Hepatocyte (in vitro differentiated cells): ENCODE results near the gene SCOC. TPM values are rescaled to one million over a fixed set of nuclear protein-coding genes. Genes with fewer than 3 reads are reported as not detected.

Experiments used
- DNase-seq: peaks from one replicate; pipeline ENCODE4 v3.0.0-alpha.2; 2016; ENCODE audit warnings: low spot score
- H2AFZ ChIP-seq: fragments of 200-600 bp; sonication (generic); 2 replicates; pipeline ENCODE4 v1.6.0; 2016; ENCODE audit warnings: antibody characterized with exemption, mild to moderate bottlenecking
- H3K27ac ChIP-seq: fragments of 200-600 bp; sonication (generic); 2 replicates; pipeline ENCODE4 v1.5.1; 2016; ENCODE audit warnings: mild to moderate bottlenecking
- H3K27me3 ChIP-seq: fragments of 200-600 bp; sonication (generic); 2 replicates; pipeline ENCODE4 v1.6.1; 2016
- H3K36me3 ChIP-seq: fragments of 200-600 bp; sonication (generic); replicated peaks from 2 replicates; pipeline ENCODE4 v1.5.1; 2016; ENCODE audit warnings: low read depth; ENCODE audit not compliant: insufficient read depth
- H3K4me1 ChIP-seq: fragments of 200-600 bp; sonication (generic); 2 replicates; pipeline ENCODE4 v1.5.1; 2016; ENCODE audit warnings: mild to moderate bottlenecking, moderate library complexity; ENCODE audit not compliant: insufficient read depth
- H3K4me2 ChIP-seq: fragments of 200-600 bp; sonication (generic); 2 replicates; pipeline ENCODE4 v1.6.0; 2016
- H3K4me3 ChIP-seq: fragments of 200-600 bp; sonication (generic); 2 replicates; pipeline ENCODE4 v1.5.1; 2016; ENCODE audit warnings: mild to moderate bottlenecking
- H3K79me2 ChIP-seq: fragments of 200-600 bp; sonication (generic); 2 replicates; pipeline ENCODE4 v1.6.0; 2017; ENCODE audit warnings: mild to moderate bottlenecking
- H3K9me2 ChIP-seq: fragments of 200-600 bp; sonication (generic); replicated peaks from 2 replicates; pipeline ENCODE4 v1.6.0; 2017; ENCODE audit warnings: mild to moderate bottlenecking; ENCODE audit not compliant: insufficient read depth
- H3K9me3 ChIP-seq: fragments of 200-600 bp; sonication (generic); 2 replicates; pipeline ENCODE4 v1.5.1; 2016; ENCODE audit warnings: low read depth, mild to moderate bottlenecking
- H4K20me1 ChIP-seq: fragments of 200-600 bp; sonication (generic); 2 replicates; pipeline ENCODE4 v1.6.0; 2016; ENCODE audit warnings: mild to moderate bottlenecking; ENCODE audit not compliant: insufficient read depth, poor library complexity, severe bottlenecking
- EZH2 ChIP-seq: fragments of 200-600 bp; sonication (generic); IDR thresholded peaks from 2 replicates; pipeline ENCODE4 v1.6.1; 2016; ENCODE audit warnings: antibody characterized with exemption, mild to moderate bottlenecking, borderline replicate concordance
- EZH2phosphoT487 ChIP-seq: fragments of 200-600 bp; sonication (generic); IDR thresholded peaks from one replicate; pipeline ENCODE4 v1.6.1; 2018; ENCODE audit warnings: antibody characterized with exemption, mild to moderate bottlenecking, low read depth, moderate library complexity; ENCODE audit not compliant: unreplicated experiment, severe bottlenecking
- WGBS: methylation state at CpG from one replicate; pipeline ENCODE4 v1.1.6; 2016; ENCODE audit warnings: low lambda C conversion rate; ENCODE audit errors: missing lambda C conversion rate; 5-methylcytosine and 5-hydroxymethylcytosine counted together
- polyA plus RNA-seq: library from polyadenylated mRNA; unstranded; fragments of >200 nt; fragmentation: Nextera tagmentation; extraction: Ambion mirVana; gene quantifications from 2 replicates; pipeline ENCODE4 v1.2.1, GENCODE V29; 2016
- total RNA-seq: library from RNA; depleted of rRNA; stranded (reverse); fragments of >200 nt; gene quantifications from 2 replicates; pipeline ENCODE4 v1.2.3, GENCODE V29; 2014
- TF ChIP-seq, protein P1 (sequence below): fragments of 200-600 bp; sonication (generic); IDR thresholded peaks from 2 replicates; pipeline ENCODE4 v1.5.1; 2016; ENCODE audit warnings: antibody characterized with exemption, mild to moderate bottlenecking; ENCODE audit not compliant: poor library complexity

Gene SCOC
- total and polyA plus RNA-seq, 2 experiments from 2014 or later, result 79.6 to 136 TPM

DNA sequence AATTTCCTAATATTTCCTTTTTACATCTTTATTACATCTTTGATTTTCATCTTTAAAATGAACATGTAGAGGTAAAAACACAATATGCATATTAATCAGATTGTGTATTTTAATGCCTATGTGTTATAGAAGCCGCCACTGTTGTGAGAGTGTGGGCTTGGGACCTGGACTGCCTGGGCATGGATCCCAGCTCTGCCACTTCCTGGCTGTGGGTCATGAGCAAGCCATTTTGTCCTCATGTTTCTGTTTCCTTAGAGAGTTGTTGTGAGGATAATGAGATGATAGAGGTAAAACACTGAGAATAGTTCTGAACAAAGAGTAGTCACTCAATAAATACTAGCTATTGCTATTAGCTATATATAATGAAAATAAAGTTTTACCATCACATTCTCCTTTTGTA, 38.4 kb upstream of the SCOC start:
- H3K9me2 ChIP-seq, result no peaks in the 10 kb centered on the region
- no peaks in the 10 kb centered on the region for H3K79me2 ChIP-seq
- H3K27ac ChIP-seq, result no peak overlapping the region
- WGBS, result 97% methylated on average over 1 of the region's 1 CpG
- H3K4me3 ChIP-seq, result no peak overlapping the region
- no peak overlapping the region for H3K4me2 ChIP-seq
- no peaks in the 10 kb centered on the region for H4K20me1 ChIP-seq
- no peaks in the 10 kb centered on the region for H3K4me1 ChIP-seq
- H3K27me3 ChIP-seq, result no peaks in the 10 kb centered on the region
- H2AFZ ChIP-seq, result no peak overlapping the region
- H3K36me3 ChIP-seq, result no peaks in the 10 kb centered on the region
- no peak for DNase-seq
- TF ChIP-seq EZH2phosphoT487, result no peak
- TF ChIP-seq, protein P1, sequence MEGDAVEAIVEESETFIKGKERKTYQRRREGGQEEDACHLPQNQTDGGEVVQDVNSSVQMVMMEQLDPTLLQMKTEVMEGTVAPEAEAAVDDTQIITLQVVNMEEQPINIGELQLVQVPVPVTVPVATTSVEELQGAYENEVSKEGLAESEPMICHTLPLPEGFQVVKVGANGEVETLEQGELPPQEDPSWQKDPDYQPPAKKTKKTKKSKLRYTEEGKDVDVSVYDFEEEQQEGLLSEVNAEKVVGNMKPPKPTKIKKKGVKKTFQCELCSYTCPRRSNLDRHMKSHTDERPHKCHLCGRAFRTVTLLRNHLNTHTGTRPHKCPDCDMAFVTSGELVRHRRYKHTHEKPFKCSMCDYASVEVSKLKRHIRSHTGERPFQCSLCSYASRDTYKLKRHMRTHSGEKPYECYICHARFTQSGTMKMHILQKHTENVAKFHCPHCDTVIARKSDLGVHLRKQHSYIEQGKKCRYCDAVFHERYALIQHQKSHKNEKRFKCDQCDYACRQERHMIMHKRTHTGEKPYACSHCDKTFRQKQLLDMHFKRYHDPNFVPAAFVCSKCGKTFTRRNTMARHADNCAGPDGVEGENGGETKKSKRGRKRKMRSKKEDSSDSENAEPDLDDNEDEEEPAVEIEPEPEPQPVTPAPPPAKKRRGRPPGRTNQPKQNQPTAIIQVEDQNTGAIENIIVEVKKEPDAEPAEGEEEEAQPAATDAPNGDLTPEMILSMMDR, result no peak
- no peak for TF ChIP-seq EZH2
- no peaks in the 10 kb centered on the region for H3K9me3 ChIP-seq

DNA sequence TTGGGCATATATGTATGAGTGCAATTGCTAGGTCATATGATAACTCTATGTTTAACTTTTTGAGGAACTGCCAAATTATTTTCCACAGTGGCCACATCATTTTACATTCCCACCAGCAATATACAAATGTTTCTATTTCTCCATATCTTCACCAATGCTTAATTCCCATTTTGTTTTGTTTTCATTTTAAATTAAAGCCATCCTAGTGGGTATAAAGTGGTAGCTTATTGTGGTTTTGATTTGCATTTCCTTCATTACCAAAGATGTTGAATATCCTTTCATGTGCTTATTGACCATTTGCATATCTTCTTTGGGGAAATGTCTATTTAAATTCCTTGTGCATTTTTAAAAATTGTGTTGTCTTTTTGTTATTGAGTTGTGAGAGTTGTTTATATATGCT, 36.7 kb upstream of the SCOC start:
- no peak for DNase-seq
- Histone ChIP-seq H3K27ac (no peak overlapping the region), H3K4me1 (no peaks in the 10 kb centered on the region), H3K4me3 (no peak overlapping the region), H4K20me1 (no peaks in the 10 kb centered on the region), H3K9me3 (no peaks in the 10 kb centered on the region), H3K27me3 (no peaks in the 10 kb centered on the region), H2AFZ (no peak overlapping the region), H3K79me2 (no peaks in the 10 kb centered on the region), H3K4me2 (no peak overlapping the region), H3K36me3 (no peaks in the 10 kb centered on the region), H3K9me2 (no peaks in the 10 kb centered on the region)
- no peak for TF ChIP-seq EZH2
- TF ChIP-seq, protein P1, result no peak
- no peak for TF ChIP-seq EZH2phosphoT487

- 91% methylated on average over 1 of the region's 1 CpG for WGBS
Measured at GRCh38 chr4:140342620-140343019, 30.8 kb upstream of the SCOC start.

More at GRCh38 chr4:140342620-140343019, 30.8 kb upstream of the SCOC start:
- H2AFZ ChIP-seq, result no peak overlapping the region
- peaks cover 11% of the 10 kb centered on the region for H3K79me2 ChIP-seq
- peak overlapping the region; percentile 70 for H3K27ac ChIP-seq
- no peaks in the 10 kb centered on the region for H3K36me3 ChIP-seq
- no peaks in the 10 kb centered on the region for H3K9me2 ChIP-seq
- H3K4me1 ChIP-seq, result peaks cover 2% of the 10 kb centered on the region
- no peaks in the 10 kb centered on the region for H4K20me1 ChIP-seq
- no peaks in the 10 kb centered on the region for H3K27me3 ChIP-seq
- DNase-seq, result no peak
- H3K4me2 ChIP-seq, result peak overlapping the region; percentile 63
- no peaks in the 10 kb centered on the region for H3K9me3 ChIP-seq
- no peak overlapping the region for H3K4me3 ChIP-seq
- TF ChIP-seq, protein P1, result no peak
- no peak for TF ChIP-seq EZH2
- TF ChIP-seq EZH2phosphoT487, result no peak
